Neural progenitor cell (in vitro differentiated cells): ENCODE results near the gene MDP1. TPM values are rescaled to one million over a fixed set of nuclear protein-coding genes. Genes with fewer than 3 reads are reported as not detected.

Experiments used
- DNase-seq: peaks from one replicate; pipeline ENCODE4 v3.0.0-alpha.2; 2016; ENCODE audit warnings: low spot score
- H2AFZ ChIP-seq: fragments of 200-600 bp; sonication (generic); replicated peaks from 2 replicates; pipeline ENCODE4 v1.6.1; 2016; ENCODE audit warnings: antibody characterized with exemption
- H3F3A ChIP-seq: fragments of 200-600 bp; sonication (generic); 2 replicates; pipeline ENCODE4 v1.6.1; 2016; ENCODE audit warnings: antibody characterized with exemption, low read depth
- H3K27ac ChIP-seq: fragments of 200-600 bp; sonication (generic); 2 replicates; pipeline ENCODE4 v1.5.1; 2016; ENCODE audit warnings: mild to moderate bottlenecking
- H3K27me3 ChIP-seq: fragments of 200-600 bp; sonication (generic); 2 replicates; pipeline ENCODE4 v1.6.1; 2016; ENCODE audit warnings: mild to moderate bottlenecking, moderate library complexity
- H3K36me3 ChIP-seq: fragments of 200-600 bp; sonication (generic); 2 replicates; pipeline ENCODE4 v1.5.1; 2016
- H3K4me1 ChIP-seq: fragments of 200-600 bp; sonication (generic); 2 replicates; pipeline ENCODE4 v1.6.1; 2016; ENCODE audit warnings: mixed run types
- H3K4me2 ChIP-seq: fragments of 200-600 bp; sonication (generic); 2 replicates; pipeline ENCODE4 v1.6.1; 2016
- H3K4me3 ChIP-seq: fragments of 200-600 bp; sonication (generic); 2 replicates; pipeline ENCODE4 v1.5.1; 2016
- H3K79me2 ChIP-seq: fragments of 200-600 bp; sonication (generic); 2 replicates; pipeline ENCODE4 v1.6.1; 2016; ENCODE audit warnings: low read depth
- H3K9ac ChIP-seq: fragments of 200-600 bp; sonication (generic); 2 replicates; pipeline ENCODE4 v1.6.1; 2016
- H3K9me3 ChIP-seq: fragments of 200-600 bp; sonication (generic); 2 replicates; pipeline ENCODE4 v1.5.1; 2016; ENCODE audit warnings: low read depth
- H4K20me1 ChIP-seq: fragments of 200-600 bp; sonication (generic); 2 replicates; pipeline ENCODE4 v1.6.1; 2016; ENCODE audit warnings: low read depth
- H3K27ac Mint-ChIP-seq: 3 replicates; pipeline ENCODE4 v1.8.0; 2021; ENCODE audit warnings: mixed read lengths
- H3K27me3 Mint-ChIP-seq: 2 replicates; pipeline ENCODE4 v1.8.0; 2022; ENCODE audit warnings: low read depth, mild to moderate bottlenecking, inconsistent platforms, moderate library complexity, mixed read lengths; ENCODE audit not compliant: insufficient read depth
- H3K36me3 Mint-ChIP-seq: 3 replicates; pipeline ENCODE4 v1.8.0; 2021; ENCODE audit warnings: mixed read lengths
- H3K4me1 Mint-ChIP-seq: 3 replicates; pipeline ENCODE4 v1.8.0; 2021; ENCODE audit warnings: mixed read lengths
- H3K4me3 Mint-ChIP-seq: 3 replicates; pipeline ENCODE4 v1.8.0; 2021; ENCODE audit warnings: mild to moderate bottlenecking, moderate library complexity, mixed read lengths
- H3K9me3 Mint-ChIP-seq: 3 replicates; pipeline ENCODE4 v1.8.0; 2020; ENCODE audit warnings: mixed read lengths
- CTCF ChIP-seq: fragments of 200-600 bp; sonication (generic); IDR thresholded peaks from 2 replicates; pipeline ENCODE4 v1.5.1; 2017; ENCODE audit warnings: antibody characterized with exemption, mild to moderate bottlenecking
- EZH2 ChIP-seq: fragments of 200-600 bp; sonication (generic); IDR thresholded peaks from 2 replicates; pipeline ENCODE4 v1.6.1; 2017; ENCODE audit warnings: antibody characterized with exemption, mild to moderate bottlenecking, moderate library complexity
- EZH2phosphoT487 ChIP-seq: fragments of 200-600 bp; sonication (generic); IDR thresholded peaks from 2 replicates; pipeline ENCODE4 v1.6.1; 2017; ENCODE audit warnings: antibody characterized with exemption
- total RNA-seq: library from RNA; depleted of rRNA; stranded (reverse); fragments of >200 nt; gene quantifications from 2 replicates; pipeline ENCODE4 v1.2.3, GENCODE V29; 2015; ENCODE audit warnings: low replicate concordance

Gene MDP1
- total RNA-seq, 1 donor from 2014 or later: 18.3 TPM

GRCh38 chr14:24255931-24256711 is 40.3 kb upstream of the MDP1 start:
- Histone ChIP-seq H3K79me2 (no peaks in the 10 kb centered on the region), H3K4me2 (no peak overlapping the region), H3K9ac (no peak overlapping the region), H3K36me3 (no peaks in the 10 kb centered on the region), H3K27ac (no peak overlapping the region), H3K27me3 (no peaks in the 10 kb centered on the region), H3K9me3 (no peaks in the 10 kb centered on the region), H4K20me1 (no peaks in the 10 kb centered on the region), H3F3A (no peaks in the 10 kb centered on the region), H3K4me1 (no peaks in the 10 kb centered on the region), H3K4me3 (no peak overlapping the region), H2AFZ (no peak overlapping the region)
- H3K4me3 Mint-ChIP-seq: no peak overlapping the region
- H3K27ac Mint-ChIP-seq: no peak overlapping the region
- no peaks in the 10 kb centered on the region for H3K36me3 Mint-ChIP-seq
- H3K27me3 Mint-ChIP-seq: peaks cover 2% of the 10 kb centered on the region
- no peak for DNase-seq
- H3K4me1 Mint-ChIP-seq: no peaks in the 10 kb centered on the region
- H3K9me3 Mint-ChIP-seq: no peaks in the 10 kb centered on the region
- TF ChIP-seq EZH2phosphoT487 (no peak), CTCF (no peak), EZH2 (no peak)

- H3K4me1 Mint-ChIP-seq: no peaks in the 10 kb centered on the region
- H3K27ac ChIP-seq: no peak overlapping the region
- no peaks in the 10 kb centered on the region for H3K36me3 ChIP-seq
- H3K4me3 ChIP-seq: no peak overlapping the region
- no peaks in the 10 kb centered on the region for H3K36me3 Mint-ChIP-seq
- H3K4me1 ChIP-seq: no peaks in the 10 kb centered on the region
- H3F3A ChIP-seq: no peaks in the 10 kb centered on the region
- H4K20me1 ChIP-seq: no peaks in the 10 kb centered on the region
- no peaks in the 10 kb centered on the region for H3K27me3 ChIP-seq
- no peak overlapping the region for H3K27ac Mint-ChIP-seq
- no peaks in the 10 kb centered on the region for H3K9me3 Mint-ChIP-seq
- DNase-seq: no peak
- H3K79me2 ChIP-seq: no peaks in the 10 kb centered on the region
- H3K9me3 ChIP-seq: no peaks in the 10 kb centered on the region
- H3K4me2 ChIP-seq: no peak overlapping the region
- peaks cover 2% of the 10 kb centered on the region for H3K27me3 Mint-ChIP-seq
- H2AFZ ChIP-seq: no peak overlapping the region
- H3K9ac ChIP-seq: no peak overlapping the region
- TF ChIP-seq EZH2 (no peak), EZH2phosphoT487 (no peak), CTCF (no peak)
- H3K4me3 Mint-ChIP-seq: no peak overlapping the region
These were observed 39.6 kb upstream of the MDP1 start for GRCh38 chr14:24255438-24255837.

GRCh38 chr14:24254630-24255392 is 38.9 kb upstream of the MDP1 start:
- Mint-ChIP-seq H3K4me3 (no peak overlapping the region), H3K9me3 (no peaks in the 10 kb centered on the region), H3K27ac (no peak overlapping the region), H3K4me1 (no peaks in the 10 kb centered on the region), H3K36me3 (no peaks in the 10 kb centered on the region), H3K27me3 (peaks cover 2% of the 10 kb centered on the region)
- no peaks in the 10 kb centered on the region for H3K27me3 ChIP-seq
- H2AFZ ChIP-seq: no peak overlapping the region
- no peak overlapping the region for H3K4me3 ChIP-seq
- H3K4me2 ChIP-seq: no peak overlapping the region
- H3K27ac ChIP-seq: no peak overlapping the region
- H3F3A ChIP-seq: no peaks in the 10 kb centered on the region
- H3K4me1 ChIP-seq: no peaks in the 10 kb centered on the region
- no peaks in the 10 kb centered on the region for H4K20me1 ChIP-seq
- no peaks in the 10 kb centered on the region for H3K9me3 ChIP-seq
- no peak overlapping the region for H3K9ac ChIP-seq
- H3K36me3 ChIP-seq: no peaks in the 10 kb centered on the region
- no peak for TF ChIP-seq EZH2phosphoT487
- no peak for TF ChIP-seq CTCF
- TF ChIP-seq EZH2: no peak
- no peak for DNase-seq
- H3K79me2 ChIP-seq: no peaks in the 10 kb centered on the region
